ENCODE data around the gene ADGRV1. TPM values are rescaled to one million over a fixed set of nuclear protein-coding genes. Genes with fewer than 3 reads are reported as not detected.
"Not testable (repeated sequence)": the region's sequence is repeated elsewhere in the genome, so short reads cannot be mapped to it uniquely, and the experiment has no call there.

Gene ADGRV1
- total and polyA plus RNA-seq, 12 donors, result 129 to 2,577 (median 695) TPM

DNA sequence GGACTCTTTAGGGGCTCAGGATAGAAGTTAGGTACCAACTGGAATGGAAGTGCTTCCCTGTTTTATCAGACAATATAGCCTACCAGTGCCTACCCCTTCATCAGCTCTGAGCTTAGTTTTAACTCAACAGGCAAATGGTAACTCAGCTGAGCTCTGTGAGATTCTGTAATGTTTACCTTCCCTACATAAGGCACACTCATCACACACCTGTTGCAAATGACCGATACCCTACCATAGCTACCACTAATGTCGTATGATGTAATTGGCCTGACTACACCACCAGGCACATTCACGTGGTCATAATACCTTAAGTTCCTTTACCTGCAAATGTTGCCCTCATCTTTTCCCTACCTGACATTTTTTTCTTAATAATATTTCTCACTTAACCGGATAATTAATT lies 254.8 kb downstream of the ADGRV1 start:
- DNase-seq, result no peak
- no peaks in the 10 kb centered on the region for H3K9me3 ChIP-seq (replicated peaks in 1 of 3)
- no peaks in the 10 kb centered on the region for H3K36me3 ChIP-seq (replicated peaks in 1 of 2)
- H3K4me1 ChIP-seq (replicated peaks in 1 of 2), result no peaks in the 10 kb centered on the region
- intact Hi-C loops (cut with DNase I), result no loop called here
- no peaks in the 10 kb centered on the region for H3K27me3 ChIP-seq
- H3K4me3 ChIP-seq, result no peak overlapping the region
- WGBS, 4 donors, result 88 to 97% (median 91%) methylated on average over 4 of the region's 4 CpGs
- TF ChIP-seq, protein P1, sequence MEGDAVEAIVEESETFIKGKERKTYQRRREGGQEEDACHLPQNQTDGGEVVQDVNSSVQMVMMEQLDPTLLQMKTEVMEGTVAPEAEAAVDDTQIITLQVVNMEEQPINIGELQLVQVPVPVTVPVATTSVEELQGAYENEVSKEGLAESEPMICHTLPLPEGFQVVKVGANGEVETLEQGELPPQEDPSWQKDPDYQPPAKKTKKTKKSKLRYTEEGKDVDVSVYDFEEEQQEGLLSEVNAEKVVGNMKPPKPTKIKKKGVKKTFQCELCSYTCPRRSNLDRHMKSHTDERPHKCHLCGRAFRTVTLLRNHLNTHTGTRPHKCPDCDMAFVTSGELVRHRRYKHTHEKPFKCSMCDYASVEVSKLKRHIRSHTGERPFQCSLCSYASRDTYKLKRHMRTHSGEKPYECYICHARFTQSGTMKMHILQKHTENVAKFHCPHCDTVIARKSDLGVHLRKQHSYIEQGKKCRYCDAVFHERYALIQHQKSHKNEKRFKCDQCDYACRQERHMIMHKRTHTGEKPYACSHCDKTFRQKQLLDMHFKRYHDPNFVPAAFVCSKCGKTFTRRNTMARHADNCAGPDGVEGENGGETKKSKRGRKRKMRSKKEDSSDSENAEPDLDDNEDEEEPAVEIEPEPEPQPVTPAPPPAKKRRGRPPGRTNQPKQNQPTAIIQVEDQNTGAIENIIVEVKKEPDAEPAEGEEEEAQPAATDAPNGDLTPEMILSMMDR (IDR thresholded peaks at IDR 0.05), result no peak
- TF ChIP-seq POLR2A (IDR thresholded peaks at IDR 0.05), result no peak
- no peak overlapping the region for H3K27ac ChIP-seq

DNA sequence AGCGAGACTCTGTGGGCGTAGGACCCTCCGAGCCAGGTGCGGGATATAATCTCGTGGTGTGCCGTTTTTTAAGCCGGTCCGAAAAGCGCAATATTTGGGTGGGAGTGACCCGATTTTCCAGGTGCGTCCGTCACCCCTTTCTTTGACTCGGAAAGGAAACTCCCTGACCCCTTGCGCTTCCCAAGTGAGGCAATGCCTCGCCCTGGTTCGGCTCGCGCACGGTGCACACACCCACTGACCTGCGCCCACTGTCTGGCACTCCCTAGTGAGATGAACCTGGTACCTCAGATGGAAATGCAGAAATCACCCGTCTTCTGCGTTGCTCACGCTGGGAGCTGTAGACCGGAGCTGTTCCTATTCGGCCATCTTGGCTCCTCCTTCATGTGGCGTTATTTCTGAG lies 263.5 kb downstream of the ADGRV1 start:
- H3K9me3 ChIP-seq (replicated peaks in 1 of 3); DNase-seq; H3K4me3 ChIP-seq; intact Hi-C loops (cut with DNase I); H3K27ac ChIP-seq; H3K4me1 ChIP-seq (replicated peaks in 1 of 2); H3K36me3 ChIP-seq (replicated peaks in 1 of 2); H3K27me3 ChIP-seq: not testable (repeated sequence)
- 85 to 92% (median 88%) methylated on average over 15 to 26 of the region's 26 CpGs for WGBS, 4 donors

DNA sequence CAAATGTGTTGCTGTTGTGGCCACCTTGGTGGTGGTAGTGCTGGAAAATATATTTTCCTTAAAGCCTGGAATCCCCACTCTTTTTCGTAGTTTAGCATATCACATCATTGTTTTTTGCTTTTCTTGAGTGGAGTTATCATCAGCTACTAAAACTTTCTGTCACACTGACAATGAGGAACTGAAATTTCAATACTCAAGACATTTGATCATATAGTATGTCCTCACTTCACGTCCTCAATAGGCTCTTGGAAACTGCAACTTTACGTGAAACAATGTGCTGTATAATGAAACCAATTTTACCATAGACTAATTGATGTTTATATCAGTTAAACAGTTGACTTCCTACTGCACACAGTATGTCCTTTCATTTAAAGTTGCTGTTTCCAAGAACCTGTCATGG lies 265.8 kb downstream of the ADGRV1 start:
- intact Hi-C loops (cut with DNase I), result no loop called here
- Histone ChIP-seq H3K9me3 (replicated peaks in 1 of 3) (no peaks in the 10 kb centered on the region), H3K4me1 (replicated peaks in 1 of 2) (no peaks in the 10 kb centered on the region), H3K27me3 (no peaks in the 10 kb centered on the region), H3K4me3 (no peak overlapping the region), H3K27ac (no peak overlapping the region), H3K36me3 (replicated peaks in 1 of 2) (no peaks in the 10 kb centered on the region)
- no peak for TF ChIP-seq POLR2A (IDR thresholded peaks at IDR 0.05)
- TF ChIP-seq, protein P1 (IDR thresholded peaks at IDR 0.05), result no peak
- 68 to 89% (median 74%) methylated on average over 3 of the region's 3 CpGs for WGBS, 4 donors
- no peak for DNase-seq

DNA sequence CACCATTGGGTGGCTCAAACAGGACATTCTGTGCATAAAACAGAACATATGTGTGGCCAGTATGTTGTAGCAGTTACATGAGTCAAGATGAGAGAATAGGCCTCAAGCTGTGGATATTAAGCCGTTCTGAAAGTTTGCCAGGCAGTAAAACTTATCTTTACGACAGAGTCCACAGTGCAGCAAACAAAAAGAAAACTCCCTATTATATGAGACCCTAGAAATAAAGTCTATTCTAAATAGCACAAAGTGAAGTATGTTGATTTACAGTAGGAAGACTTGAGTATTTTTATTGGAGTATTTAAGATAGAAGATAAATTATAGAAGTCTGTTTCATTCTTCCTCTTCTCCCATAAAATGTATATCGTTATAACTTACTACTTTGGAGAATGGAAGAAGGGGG lies 271.5 kb downstream of the ADGRV1 start:
- intact Hi-C loops (cut with DNase I), result no loop called here
- no peaks in the 10 kb centered on the region for H3K9me3 ChIP-seq (replicated peaks in 1 of 3)
- no peak for DNase-seq
- H3K27me3 ChIP-seq, result no peaks in the 10 kb centered on the region
- H3K36me3 ChIP-seq (replicated peaks in 1 of 2), result no peaks in the 10 kb centered on the region
- WGBS, 4 donors, result 66 to 73% (median 67%) methylated on average over 3 of the region's 3 CpGs
- no peak for TF ChIP-seq POLR2A (IDR thresholded peaks at IDR 0.05)
- TF ChIP-seq, protein P1 (IDR thresholded peaks at IDR 0.05), result no peak
- no peak overlapping the region for H3K4me3 ChIP-seq
- H3K27ac ChIP-seq, result no peak overlapping the region
- H3K4me1 ChIP-seq (replicated peaks in 1 of 2), result no peaks in the 10 kb centered on the region

DNA sequence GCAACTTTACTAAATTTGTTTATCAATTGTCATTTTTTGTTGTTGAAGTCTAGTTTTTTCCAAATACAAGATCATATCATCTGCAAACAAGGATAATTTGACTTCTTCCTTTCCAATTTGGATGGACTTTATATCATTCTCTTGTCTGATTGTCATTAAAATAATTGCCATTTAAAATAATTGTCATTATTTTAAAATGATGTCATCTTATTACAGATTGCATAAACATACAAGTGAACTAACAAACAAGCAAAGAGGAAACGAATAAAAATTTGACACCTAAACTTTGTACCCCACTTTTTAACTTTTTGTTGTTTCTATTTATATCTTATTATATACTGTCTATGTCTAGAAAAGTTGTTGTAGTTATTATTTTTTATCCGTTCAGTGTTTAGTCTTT lies 275.2 kb downstream of the ADGRV1 start:
- Histone ChIP-seq H3K36me3 (replicated peaks in 1 of 2) (no peaks in the 10 kb centered on the region), H3K4me1 (replicated peaks in 1 of 2) (no peaks in the 10 kb centered on the region), H3K9me3 (replicated peaks in 1 of 3) (no peaks in the 10 kb centered on the region), H3K4me3 (no peak overlapping the region), H3K27ac (no peak overlapping the region), H3K27me3 (no peaks in the 10 kb centered on the region)
- WGBS, 4 donors, result 78 to 84% (median 81%) methylated on average over 2 of the region's 2 CpGs
- intact Hi-C loops (cut with DNase I), result no loop called here
- TF ChIP-seq, protein P1 (IDR thresholded peaks at IDR 0.05), result no peak
- no peak for TF ChIP-seq POLR2A (IDR thresholded peaks at IDR 0.05)
- DNase-seq, result no peak
